Measurements from ENCODE around the gene ARHGAP19.

The ARHGAP19 gene

DNA sequence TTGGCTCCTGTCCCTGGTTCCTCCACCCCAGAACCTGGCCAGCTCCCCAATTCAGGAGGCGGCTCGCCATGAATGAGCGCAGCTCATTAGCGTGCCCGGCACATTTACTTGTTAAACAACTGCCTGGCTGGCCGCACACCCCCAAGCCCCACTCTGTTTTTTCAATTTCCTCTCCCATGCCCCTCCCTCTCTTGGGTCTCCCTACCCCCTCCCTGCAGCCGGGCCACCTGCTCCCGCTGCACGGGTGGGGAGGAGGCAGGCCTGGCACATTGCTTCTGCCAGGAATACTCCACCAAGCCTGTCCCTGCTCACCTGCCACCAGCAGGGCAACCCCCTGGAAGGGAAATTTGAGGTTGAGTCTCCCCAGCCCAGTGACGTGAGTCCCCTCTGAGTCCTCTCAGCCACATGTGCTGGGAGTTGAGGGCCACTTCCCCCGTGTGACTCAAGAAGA, 104.2 kb downstream of the ARHGAP19 start:
- no peak for DNase-seq

DNA sequence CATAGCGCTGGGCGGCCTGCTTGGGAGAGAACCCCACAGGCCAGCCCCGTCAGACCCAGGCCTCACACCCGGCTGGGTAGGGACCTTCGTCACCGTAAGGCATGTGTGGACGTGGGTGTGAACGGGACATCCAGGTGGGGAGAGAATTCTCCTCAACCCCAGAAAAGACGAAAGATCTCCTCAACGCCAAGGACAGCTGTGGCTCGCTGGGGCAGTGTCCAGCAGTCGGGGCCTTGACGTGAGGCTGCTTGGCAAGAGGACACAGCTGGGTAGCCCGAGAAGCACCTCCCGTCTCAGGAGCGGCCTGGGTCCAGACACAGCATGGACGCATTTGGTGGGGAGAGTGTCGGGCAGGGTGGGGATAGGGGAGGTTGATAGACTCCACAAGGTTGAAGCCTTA, 105.5 kb downstream of the ARHGAP19 start:
- DNase-seq = no peak

DNA sequence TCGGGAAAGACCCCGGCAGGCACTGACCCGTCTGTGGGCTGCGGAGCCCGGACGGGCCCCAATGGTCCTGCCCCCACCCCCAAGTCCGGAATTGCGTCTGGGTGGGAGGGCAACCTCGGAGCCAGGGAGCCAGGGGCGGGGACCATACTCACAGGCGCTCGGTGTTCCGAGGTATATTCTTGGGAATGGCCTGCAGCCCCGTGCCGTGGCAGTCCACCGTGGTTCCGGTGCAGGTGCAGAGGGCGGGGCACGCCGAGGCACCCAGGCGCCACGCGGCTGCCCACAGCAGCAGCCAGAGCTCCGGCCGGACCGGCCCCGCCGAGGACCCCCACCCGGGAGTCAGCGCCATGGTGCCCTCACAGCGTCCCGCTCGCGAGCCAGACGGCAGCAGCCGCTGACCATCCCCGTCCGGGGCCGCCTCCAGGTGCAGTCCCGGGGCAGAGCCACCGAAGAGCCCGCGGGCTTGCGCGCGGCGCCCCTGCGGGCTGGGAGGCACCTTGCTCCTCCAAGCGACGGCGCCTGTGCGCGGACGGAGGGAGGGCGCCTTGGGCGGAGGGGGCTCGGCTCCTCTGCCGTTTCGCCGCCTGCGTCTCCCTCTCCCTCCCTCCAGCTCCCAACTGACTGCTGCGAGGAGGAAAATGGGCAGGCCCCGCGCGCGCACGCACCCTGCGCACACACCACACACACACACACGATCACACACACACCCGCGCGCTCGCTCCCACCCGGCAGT, 106.9 kb downstream of the ARHGAP19 start, which contains the start of gene SLIT1:
Gene SLIT1 (minus strand): TSS at position 634 of the 733 bp plus-strand sequence. CDS start 285 bp downstream, at position 349.
- no peak for DNase-seq

DNA sequence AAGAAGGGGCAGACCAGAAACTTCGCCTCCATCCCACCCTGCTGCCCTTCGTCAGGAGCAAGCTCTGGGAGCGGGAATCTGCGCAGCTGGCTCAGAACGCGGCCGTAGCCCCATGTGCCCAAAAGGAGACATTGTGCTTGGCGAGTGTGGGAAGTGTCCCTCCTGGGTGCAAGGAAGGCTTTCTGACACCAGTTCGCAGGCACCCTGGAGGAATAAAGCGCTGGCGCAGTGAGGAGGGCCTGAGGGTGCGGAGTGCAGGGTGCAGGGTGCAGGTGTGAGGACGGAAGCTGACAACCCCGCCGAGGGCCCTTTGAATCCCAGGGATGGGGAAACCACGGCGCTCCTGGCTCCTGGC, 107.5 kb downstream of the ARHGAP19 start:
- no peak for DNase-seq

DNA sequence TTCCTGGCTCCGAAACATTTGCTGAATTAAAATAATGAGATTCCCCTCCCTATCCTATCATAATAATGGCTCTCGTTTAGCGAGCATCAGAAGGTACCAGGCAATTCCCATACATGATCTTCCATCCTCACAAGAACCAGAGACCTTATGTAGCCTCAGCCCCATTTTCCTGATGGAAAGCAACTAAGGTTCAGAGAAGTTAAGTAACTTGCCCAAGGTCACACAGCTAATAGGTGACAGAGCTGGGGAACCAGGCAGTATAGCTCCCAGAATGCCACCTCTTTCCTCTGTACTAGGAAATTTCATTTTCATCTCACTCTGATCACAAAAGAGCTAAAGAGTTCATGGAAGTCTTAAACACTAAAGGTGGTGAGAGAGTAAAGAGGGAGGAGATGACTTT, 109.1 kb downstream of the ARHGAP19 start:
- DNase-seq = no peak

- DNase-seq = no peak
Measured at GRCh38 chr10:97182288-97182990, 110.0 kb downstream of the ARHGAP19 start.

- no peak for DNase-seq
Measured at GRCh38 chr10:97180986-97181385, 111.5 kb downstream of the ARHGAP19 start.

GRCh38 chr10:97180363-97180755, 112.1 kb downstream of the ARHGAP19 start:
- no peak for DNase-seq

DNA sequence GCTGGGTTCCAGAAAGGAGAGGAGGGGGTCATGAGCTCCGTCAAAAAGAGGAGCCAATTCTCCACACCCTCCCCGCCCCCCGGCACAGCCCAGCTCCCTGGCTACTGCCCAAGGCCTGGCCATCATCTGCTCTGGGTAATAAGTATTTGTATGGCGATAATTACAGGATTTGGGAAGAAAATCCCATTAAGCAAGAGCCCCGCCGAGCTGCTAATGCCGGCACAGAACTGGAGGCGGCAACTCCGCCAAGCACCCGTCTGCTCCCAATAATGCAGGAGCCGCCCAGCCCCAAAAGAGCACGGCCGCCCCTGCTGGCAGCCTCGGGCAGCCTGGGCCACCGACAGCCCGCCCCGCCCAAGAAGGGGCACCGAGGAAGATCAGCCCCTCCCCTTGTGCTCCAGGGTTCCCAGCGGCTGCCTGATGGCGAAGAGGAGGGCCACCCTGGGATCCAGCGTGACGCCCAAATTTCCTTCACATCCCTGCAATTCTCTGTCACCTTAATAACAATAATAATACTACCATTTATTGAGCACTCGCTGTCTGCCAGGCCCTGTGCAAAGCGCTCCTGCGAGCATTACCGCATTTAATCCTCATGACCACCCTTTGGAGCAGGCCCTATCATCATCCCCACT, 112.6 kb downstream of the ARHGAP19 start:
- no peak for DNase-seq

GRCh38 chr10:97179311-97179710, 113.1 kb downstream of the ARHGAP19 start:
- DNase-seq = no peak

DNA sequence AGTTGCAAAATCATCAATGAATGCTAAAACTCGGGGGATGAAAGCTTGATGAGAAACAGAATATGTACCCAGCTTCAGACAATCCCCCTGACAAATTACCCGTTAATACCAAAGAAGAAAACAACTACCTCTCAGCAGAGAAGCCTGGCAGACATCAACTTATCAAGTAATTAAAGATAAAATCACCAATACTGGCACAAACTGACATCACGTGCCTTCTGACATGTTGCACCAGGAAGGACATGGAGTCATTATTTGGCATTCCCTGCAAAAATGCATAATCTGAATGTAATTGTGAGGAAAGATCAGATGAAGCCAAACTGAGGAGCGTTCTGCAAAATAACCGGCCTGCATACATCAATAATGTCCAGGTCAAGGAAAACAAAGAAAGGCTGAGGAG, 114.4 kb downstream of the ARHGAP19 start:
- DNase-seq = no peak

DNA sequence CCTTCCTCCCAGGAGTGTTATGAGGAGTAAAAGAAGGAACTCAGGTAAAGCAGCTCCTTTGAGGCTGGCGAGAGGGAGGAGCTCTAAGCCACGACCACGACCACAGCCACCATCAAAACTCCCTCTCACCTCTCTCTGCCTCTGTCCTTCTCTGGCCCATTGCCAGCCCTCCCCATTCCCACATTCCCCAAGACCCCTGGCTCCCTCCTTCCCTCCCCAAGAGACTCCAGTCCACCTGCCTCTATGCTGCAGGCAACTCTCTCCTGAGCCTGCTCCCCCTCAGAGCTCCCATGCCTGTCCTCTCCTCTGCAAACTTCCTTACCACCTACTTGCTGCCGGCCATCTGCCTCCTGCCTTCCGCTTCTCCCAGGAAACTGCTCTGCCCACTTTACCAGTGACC, 116.2 kb downstream of the ARHGAP19 start:
- DNase-seq = no peak

- no peak for DNase-seq
Measured at GRCh38 chr10:97175586-97175985, 116.9 kb downstream of the ARHGAP19 start.

DNA sequence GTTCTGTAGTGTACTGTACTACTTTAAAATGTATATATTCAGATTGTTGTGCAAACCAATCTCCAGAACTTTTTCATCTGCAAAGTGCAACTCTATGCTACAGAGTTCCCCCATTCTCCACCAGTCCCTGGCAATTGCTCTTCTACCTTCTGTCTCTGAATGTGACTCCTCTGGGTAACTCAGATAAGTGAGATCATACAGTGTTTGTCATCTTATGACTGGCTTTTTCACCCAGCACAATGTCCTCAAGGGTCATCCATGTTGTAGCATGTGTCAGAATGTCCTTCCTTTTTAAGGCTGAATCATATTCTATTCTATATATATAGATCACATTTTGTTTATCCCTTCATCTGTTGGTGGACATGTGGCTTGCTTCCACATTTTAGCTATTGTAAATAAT, 117.5 kb downstream of the ARHGAP19 start:
- DNase-seq = no peak

- no peak for DNase-seq
Measured at GRCh38 chr10:97174276-97174775, 118.1 kb downstream of the ARHGAP19 start.

- no peak for DNase-seq
Measured at GRCh38 chr10:97173036-97173435, 119.4 kb downstream of the ARHGAP19 start.
